GM21619 (cell line): ENCODE results near the gene SOX18.
"Not testable (repeated sequence)": the region's sequence is repeated elsewhere in the genome, so short reads cannot be mapped to it uniquely, and the experiment has no call there.

ENCODE experiments used
- ATAC-seq: cut with Tn5 transposase; IDR thresholded peaks from one replicate; pipeline ENCODE4 v1.9.1; 2021; ENCODE audit not compliant: unreplicated experiment

Gene SOX18

GRCh38 chr20:64025101-64025825 lies 24.2 kb downstream of the SOX18 start:
- no peak for ATAC-seq

DNA sequence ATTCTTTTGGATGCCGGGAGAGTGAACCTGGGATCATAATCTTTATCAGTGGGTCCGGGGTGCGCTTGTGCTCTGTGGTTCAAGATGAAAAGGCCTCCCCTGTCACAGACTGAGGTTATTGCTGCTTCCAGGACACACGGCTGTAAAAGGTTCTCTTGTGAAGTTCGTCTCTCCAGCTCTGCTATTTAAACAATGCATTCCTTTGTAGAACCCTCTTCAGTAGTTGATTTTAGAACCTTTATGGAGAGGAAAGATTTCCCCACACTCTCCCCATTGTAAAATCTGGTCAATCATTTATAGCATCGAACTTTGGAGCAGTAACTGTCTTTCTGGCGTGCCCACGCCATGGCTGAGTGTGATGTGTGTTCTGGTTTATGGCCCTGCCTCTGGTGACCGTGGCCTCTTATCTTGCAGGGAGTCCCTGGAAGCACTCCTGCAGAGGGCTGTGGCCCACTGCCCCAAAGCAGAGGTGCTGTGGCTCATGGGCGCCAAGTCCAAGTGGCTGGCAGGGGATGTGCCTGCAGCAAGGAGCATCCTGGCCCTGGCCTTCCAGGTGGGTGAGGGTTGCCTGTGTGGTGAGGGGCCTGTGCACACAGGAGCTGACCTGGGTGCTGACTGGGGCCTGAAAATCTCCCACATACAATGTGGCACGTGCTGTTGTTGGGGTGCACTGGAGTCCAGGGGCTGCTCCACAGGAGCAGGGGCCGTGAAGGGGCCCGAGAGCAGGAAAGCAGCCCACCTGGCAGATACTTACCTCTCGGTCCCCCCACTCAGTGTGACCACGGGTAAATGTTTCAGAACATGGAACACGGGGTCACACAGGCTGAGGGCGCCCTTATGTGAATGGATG lies 25.1 kb downstream of the SOX18 start:
- no peak for ATAC-seq

DNA sequence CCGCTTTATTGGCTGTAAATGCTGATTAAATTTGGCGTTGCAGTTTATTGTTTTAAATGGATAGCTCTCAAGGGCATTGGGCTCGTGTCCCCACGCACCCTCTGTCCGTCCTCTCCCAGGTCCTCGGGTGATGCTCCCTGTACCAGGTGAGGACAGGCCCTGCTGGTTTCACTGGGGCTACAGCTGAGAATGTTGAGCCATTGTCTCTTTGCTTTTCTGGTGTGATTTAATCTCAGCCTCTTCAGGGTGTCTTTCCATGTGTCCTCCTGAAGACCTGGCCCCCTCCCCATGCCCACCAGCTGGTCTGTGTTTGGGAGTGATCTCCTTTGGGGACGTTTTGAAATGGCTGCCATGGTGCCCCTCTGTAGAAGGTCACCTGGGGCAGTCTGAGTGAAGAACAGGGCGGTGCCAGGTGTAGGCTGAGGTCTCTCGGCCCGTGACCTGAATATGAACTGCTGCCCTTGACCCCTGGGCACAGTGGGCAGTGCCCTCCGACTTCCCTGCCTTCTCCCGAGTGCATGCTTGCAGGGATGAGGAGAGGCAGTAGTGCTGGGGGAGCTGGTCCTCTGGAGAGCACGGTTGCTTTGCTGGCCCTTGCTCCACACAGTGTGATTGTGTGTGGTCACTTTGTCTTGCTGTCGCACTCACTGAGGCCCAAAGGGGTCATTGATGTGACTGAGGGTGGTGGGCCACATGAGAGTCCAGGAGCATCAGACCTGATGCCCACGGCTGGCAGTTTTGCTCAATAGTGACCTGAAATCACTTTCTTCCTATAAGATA lies 25.9 kb downstream of the SOX18 start:
- ATAC-seq, result no peak

GRCh38 chr20:64022671-64023360 lies 26.6 kb downstream of the SOX18 start:
- no peak for ATAC-seq

DNA sequence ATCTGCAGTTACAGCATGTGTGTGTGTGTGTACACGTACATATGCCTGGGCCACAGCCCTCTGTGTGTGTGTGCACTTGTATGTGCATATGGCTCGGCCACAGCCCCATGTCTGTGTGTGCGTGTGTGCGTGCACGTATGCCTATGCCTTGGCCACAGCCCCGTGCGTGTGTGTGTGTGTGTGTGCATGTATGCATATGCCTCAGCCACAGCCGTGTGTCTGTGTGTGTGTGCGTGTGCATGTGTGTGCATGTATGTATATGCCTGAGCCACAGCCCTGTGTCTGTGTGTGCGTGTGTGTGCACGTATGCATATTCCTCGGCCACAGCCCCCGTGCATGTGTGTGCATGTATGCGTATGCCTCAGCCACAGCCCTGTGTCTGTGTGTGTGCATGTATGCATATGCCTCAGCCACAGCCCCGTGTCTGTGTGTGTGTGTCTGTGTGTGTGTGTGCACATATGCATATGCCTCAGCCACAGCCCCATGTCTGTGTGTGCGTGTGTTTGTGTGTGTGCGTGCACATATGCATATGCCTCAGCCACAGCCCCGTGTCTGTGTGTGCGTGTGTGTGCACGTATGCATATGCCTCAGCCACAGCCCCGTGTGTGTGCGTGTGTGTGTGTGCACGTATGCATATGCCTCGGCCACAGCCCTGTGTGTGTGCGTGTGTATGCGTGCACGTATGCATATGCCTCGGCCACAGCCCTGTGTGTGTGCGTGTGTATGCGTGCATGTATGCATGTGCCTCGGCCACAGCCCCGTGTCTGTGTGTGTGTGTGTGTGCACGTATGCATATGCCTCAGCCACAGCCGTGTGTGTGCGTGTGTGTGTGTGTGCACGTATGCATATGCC lies 28.1 kb downstream of the SOX18 start:
- ATAC-seq, result no peak

GRCh38 chr20:64015635-64016034 lies 33.8 kb downstream of the SOX18 start:
- no peak for ATAC-seq

- ATAC-seq, result not testable (repeated sequence)
Observed at GRCh38 chr20:64012385-64013154, 36.9 kb downstream of the SOX18 start.

- ATAC-seq, result no peak
Observed at GRCh38 chr20:64011366-64011779, 38.1 kb downstream of the SOX18 start.

DNA sequence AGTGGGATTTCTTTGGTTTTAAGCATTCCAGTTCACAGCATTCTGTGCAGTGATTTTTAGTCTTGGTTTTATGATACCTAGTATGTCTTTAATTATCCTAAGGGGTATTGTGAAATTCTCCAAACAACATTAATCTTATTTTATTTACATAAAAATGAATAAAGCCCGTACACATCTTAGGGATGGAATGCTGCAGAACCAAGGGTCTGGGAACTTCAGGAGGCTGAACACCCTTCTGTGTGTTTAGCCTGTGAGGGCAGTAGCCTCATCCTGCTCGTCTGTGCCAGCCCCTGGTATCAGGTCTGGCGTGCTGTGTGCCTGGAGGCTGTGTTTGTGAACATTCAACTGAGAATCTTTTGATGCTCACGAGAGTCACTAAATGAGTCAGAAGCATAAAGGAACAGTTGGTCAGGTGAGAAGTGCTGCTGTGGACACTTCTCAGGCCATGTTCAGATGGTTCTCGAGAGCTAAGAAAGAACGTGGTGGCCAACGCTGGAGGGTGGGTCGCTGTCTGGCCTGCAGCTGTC lies 38.7 kb downstream of the SOX18 start:
- ATAC-seq, result no peak

DNA sequence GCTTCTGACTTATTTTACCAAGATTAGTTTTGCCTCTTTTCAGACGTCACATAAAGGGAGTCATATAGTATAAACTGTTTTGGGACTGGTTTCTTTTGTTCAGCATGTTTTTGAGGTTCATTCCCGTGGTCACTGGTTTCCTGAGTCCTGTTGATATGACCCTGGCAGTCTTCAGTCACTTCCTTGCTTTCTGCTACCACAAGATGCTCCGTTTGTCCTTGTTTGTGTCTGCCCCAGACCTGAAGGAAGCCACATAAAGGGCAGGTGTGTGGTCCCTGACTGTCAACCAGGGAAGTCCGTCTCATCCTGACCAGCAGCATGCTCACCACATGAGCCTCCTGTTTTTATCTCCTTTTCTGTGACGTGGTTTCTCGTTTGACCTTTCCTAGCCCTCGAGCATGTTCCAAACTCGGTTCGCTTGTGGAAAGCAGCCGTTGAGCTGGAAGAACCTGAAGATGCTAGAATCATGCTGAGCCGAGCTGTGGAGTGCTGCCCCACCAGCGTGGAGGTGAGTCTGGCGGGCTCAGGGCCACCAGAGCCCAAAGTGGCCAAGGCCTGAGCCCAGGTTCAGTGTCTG lies 39.5 kb downstream of the SOX18 start:
- ATAC-seq, result no peak

- no peak for ATAC-seq
Observed at GRCh38 chr20:64006902-64007301, 42.5 kb downstream of the SOX18 start.

DNA sequence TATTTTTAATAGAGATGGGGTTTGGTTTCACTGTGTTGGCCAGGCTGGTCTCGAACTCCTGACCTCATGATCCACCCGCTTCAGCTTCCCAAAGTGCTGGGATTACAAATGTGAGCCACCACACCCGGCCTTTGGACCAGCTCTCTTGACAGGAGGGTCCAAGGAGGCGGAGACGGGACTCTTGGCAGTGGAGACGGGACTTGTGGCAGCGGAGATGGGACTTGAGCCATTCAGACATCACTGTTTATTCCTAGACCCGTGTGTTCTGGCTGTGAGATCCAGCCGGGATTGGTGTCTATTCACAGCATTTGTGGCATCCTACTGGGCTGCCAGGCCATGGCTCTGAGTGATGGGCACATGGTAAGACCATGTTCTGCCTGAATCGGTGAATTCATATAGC lies 42.9 kb downstream of the SOX18 start:
- ATAC-seq, result no peak

- ATAC-seq, result no peak
Observed at GRCh38 chr20:64005394-64005793, 44.0 kb downstream of the SOX18 start.

GRCh38 chr20:64003960-64004725 lies 45.3 kb downstream of the SOX18 start:
- no peak for ATAC-seq

DNA sequence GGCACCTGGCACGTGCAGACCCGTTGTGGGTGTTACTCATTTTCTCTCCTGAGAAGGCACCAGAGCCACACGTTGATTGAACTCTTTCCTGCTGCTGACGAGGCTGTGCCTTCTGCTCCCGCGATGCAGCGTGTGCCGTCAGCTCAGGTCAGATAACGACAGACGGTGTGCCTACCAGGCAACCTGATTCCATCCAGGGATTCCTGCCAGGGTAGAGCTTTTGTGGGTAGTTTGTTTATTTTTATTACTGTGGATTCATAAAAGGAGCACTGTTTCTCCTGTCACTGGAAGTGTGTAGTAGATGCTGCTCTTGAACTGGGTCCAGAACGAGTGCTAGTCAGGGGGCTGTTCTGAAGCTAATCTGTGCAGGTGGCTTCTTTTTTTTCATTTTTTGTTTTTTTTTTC lies 47.8 kb downstream of the SOX18 start:
- ATAC-seq, result no peak

GRCh38 chr20:64000906-64001305 lies 48.5 kb downstream of the SOX18 start:
- ATAC-seq, result no peak
